ENCODE data around the gene PSMC4. TPM values are rescaled to one million over a fixed set of nuclear protein-coding genes. Genes with fewer than 3 reads are reported as not detected.

PSMC4 gene
- total RNA-seq, 4 donors from 2014 or later, result 59.4 to 162 (median 67.2) TPM

GRCh38 chr19:39943586-39943985 lies 27.4 kb upstream of the PSMC4 start:
- H3K27me3 ChIP-seq, result no peaks in the 10 kb centered on the region
- no peak for TF ChIP-seq CTCF (IDR thresholded peaks at IDR 0.05)
- no peak for TF ChIP-seq POLR2A (IDR thresholded peaks at IDR 0.05)
- H3K36me3 ChIP-seq, result no peaks in the 10 kb centered on the region
- DNase-seq, result no peak
- H3K9me3 ChIP-seq, result no peaks in the 10 kb centered on the region
- H3K4me3 ChIP-seq, result no peak overlapping the region
- intact Hi-C loops (cut with DNase I; ENCODE audit: low total_unique reads), result no loop called here
- no peak overlapping the region for H3K27ac ChIP-seq
- no peaks in the 10 kb centered on the region for H3K4me1 ChIP-seq

- Histone ChIP-seq H3K4me1 (no peaks in the 10 kb centered on the region), H3K4me3 (no peak overlapping the region), H3K27me3 (no peaks in the 10 kb centered on the region), H3K9me3 (no peaks in the 10 kb centered on the region), H3K36me3 (no peaks in the 10 kb centered on the region), H3K27ac (no peak overlapping the region)
- DNase-seq, result no peak
- intact Hi-C loops (cut with DNase I; ENCODE audit: low total_unique reads), result no loop called here
- TF ChIP-seq POLR2A (IDR thresholded peaks at IDR 0.05) (no peak), CTCF (IDR thresholded peaks at IDR 0.05) (no peak)
Observed at GRCh38 chr19:39946532-39946931, 24.4 kb upstream of the PSMC4 start.

GRCh38 chr19:39949026-39949747 lies 21.8 kb upstream of the PSMC4 start:
- no peak for TF ChIP-seq CTCF (IDR thresholded peaks at IDR 0.05)
- no peak for TF ChIP-seq POLR2A (IDR thresholded peaks at IDR 0.05)
- H3K4me1 ChIP-seq, result no peaks in the 10 kb centered on the region
- H3K27ac ChIP-seq, result no peak overlapping the region
- no peaks in the 10 kb centered on the region for H3K27me3 ChIP-seq
- intact Hi-C loops (cut with DNase I; ENCODE audit: low total_unique reads), result no loop called here
- no peak overlapping the region for H3K4me3 ChIP-seq
- no peaks in the 10 kb centered on the region for H3K36me3 ChIP-seq
- no peaks in the 10 kb centered on the region for H3K9me3 ChIP-seq
- DNase-seq, result no peak

GRCh38 chr19:39951065-39951650 lies 19.8 kb upstream of the PSMC4 start:
- DNase-seq, result no peak
- no peak for TF ChIP-seq POLR2A (IDR thresholded peaks at IDR 0.05)
- no peak for TF ChIP-seq CTCF (IDR thresholded peaks at IDR 0.05)
- intact Hi-C loops (cut with DNase I; ENCODE audit: low total_unique reads), result no loop called here

GRCh38 chr19:39951686-39952085 lies 19.3 kb upstream of the PSMC4 start:
- no peaks in the 10 kb centered on the region for H3K27me3 ChIP-seq
- no peaks in the 10 kb centered on the region for H3K9me3 ChIP-seq
- TF ChIP-seq POLR2A (IDR thresholded peaks at IDR 0.05) (no peak), CTCF (IDR thresholded peaks at IDR 0.05) (no peak)
- H3K4me1 ChIP-seq, result no peaks in the 10 kb centered on the region
- intact Hi-C loops (cut with DNase I; ENCODE audit: low total_unique reads), result no loop called here
- H3K4me3 ChIP-seq, result no peak overlapping the region
- H3K27ac ChIP-seq, result no peak overlapping the region
- DNase-seq, result no peak
- H3K36me3 ChIP-seq, result no peaks in the 10 kb centered on the region

More at GRCh38 chr19:39951065-39951650, 19.8 kb upstream of the PSMC4 start:
- no peaks in the 10 kb centered on the region for H3K4me1 ChIP-seq
- H3K27ac ChIP-seq, result no peak overlapping the region
- H3K4me3 ChIP-seq, result no peak overlapping the region
- H3K9me3 ChIP-seq, result no peaks in the 10 kb centered on the region
- H3K36me3 ChIP-seq, result no peaks in the 10 kb centered on the region
- H3K27me3 ChIP-seq, result no peaks in the 10 kb centered on the region
